Stimulated activated CD4-positive, alpha-beta T cell treated with anti-CD3 and anti-CD28 coated beads, Interleukin-4, amount 100 ng/mL, for 4 hours (primary cell): ENCODE data around the gene ELP2.
"Not testable (repeated sequence)": the region's sequence is repeated elsewhere in the genome, so short reads cannot be mapped to it uniquely, and the experiment has no call there.

ENCODE experiments used
- DNase-seq, 2 experiments: peaks; one replicate each; pipeline ENCODE4 v3.0.0-alpha.2; 2020

Gene ELP2

GRCh38 chr18:36129300-36130038, at the start of gene ELP2, which contains the start of gene SLC39A6:
Gene ELP2, plus strand, starts transcription at chr18:36129899. Its CDS starts 35 bp downstream, at chr18:36129934.
Gene SLC39A6, minus strand, starts transcription at chr18:36129340. Its CDS starts 2,333 bp downstream, at chr18:36127007.
- peak; percentile 91 to 96 for DNase-seq

- DNase-seq: not testable (repeated sequence)
These were observed 48.6 kb upstream of the ELP2 start for GRCh38 chr18:36081118-36081517.

DNA sequence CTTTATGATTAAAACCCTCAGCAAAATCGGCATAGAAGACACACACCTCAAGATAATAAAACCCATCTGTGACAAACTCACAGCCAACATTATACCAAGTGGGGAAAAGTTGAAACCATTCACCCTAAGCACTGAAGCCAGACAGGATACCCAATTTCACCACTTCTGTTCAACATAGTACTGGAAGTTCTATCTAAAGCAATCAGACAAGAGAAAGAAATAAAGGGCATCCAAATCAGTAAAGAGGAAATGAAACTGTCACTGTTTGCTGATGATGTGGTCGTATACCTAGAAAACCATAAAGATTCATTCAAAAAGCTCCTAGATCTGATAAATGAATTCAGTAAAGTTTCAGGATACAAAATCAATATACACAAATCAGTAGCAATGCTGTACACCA, 46.0 kb upstream of the ELP2 start:
- DNase-seq: no peak

GRCh38 chr18:36085195-36085594, 44.5 kb upstream of the ELP2 start:
- DNase-seq: no peak

DNA sequence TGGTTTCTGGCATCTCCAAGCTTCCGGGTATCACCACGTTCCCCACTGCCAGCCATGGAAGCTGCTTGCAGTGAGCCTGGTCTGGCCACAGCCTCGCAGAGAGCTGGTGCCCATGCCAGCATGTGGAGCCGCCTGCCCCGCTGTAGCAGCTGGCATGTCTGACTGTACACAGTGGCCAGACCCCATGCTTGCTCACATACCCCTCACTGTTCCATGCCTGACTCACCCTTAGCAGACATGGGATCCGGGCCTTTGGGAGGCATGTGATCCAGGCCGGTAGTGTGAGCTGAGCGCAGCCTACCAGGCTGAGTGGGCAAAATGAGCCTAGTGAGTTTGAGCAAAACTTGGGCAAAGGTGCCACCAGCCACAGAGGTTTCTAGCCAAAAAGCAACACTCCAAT, 43.5 kb upstream of the ELP2 start:
- no peak for DNase-seq

DNA sequence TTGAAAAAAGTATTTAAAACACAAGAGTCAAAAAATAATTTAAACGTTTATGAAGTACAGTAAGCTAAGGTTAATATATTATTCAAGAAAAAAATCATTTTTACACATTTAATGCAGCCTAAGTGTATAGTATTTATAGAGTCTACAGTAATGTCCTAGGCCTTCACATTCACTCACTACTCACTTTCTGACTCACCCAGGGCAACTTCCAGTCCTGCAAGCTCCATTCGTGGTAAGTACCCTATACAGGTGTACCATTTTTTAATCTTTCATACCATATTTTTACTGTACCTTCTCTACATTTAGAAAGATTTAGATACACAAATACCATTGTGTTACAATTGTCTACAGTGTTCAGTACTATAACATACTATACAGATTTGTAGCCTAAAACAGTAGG, 41.4 kb upstream of the ELP2 start:
- DNase-seq: no peak

DNA sequence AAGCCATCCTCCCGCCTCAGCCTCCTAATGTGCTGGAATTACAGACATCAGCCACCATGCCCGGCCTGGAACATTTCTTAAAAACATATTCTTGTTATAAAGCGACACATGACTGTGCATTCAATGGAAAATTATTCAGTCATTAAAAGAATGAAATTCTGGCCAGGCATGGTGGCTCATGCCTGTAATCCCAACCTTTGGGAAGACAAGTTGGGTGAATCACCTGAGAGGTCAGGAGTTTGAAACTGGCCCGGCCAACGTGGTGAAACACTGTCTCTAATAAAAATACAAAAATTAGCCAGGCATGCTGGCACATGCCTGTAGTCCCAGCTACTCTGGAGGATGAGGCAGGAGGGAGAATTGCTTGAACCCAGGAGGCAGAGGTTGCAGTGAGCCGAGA, 40.7 kb upstream of the ELP2 start:
- no peak for DNase-seq

DNA sequence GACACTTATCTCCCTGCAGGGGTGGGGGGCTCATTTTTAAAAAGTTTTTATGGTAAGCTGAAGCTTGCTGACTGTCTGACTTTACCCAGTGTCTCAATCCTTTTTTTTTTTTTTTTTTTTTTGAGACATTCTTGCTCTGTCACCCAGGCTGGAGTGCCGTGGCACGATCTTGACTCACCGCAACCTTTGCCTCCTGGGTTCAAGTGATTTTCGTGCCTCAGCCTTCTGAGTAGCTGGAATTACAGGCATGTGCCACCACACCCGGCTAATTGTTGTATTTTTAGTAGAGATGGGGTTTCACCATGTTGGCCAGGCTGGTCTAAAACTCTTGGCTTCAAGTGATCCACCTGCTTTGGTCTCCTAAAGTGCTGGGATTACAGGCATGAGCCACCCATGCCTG, 37.6 kb upstream of the ELP2 start:
- not testable (repeated sequence) for DNase-seq

GRCh38 chr18:36094431-36094830, 35.3 kb upstream of the ELP2 start:
- DNase-seq: no peak

DNA sequence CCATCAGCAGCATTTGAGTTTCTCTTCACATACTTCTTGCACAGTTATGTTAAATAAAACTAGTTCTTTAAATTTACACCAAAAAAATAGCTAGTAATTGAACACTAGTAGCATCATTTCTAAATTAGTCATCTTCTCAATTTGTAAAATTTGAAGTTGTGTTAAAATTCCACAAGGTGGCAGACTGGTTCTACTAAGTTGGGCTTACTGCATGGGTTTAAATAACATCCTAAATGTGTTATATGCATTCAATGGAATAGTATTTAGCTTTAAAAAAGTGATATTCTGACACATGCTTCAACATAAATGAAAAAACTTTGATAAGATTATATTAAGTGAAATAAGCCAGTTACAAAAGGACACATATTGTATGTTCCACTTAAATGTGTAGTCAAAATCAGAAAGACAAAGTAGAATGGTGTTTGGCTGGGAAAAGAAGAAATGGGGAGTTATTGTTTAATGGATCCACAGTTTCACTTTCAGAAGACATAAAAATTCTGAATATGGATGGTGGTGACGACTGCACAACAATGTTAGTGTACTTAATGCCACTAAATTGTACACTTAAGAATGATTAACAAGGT, 33.7 kb upstream of the ELP2 start:
- no peak for DNase-seq

DNA sequence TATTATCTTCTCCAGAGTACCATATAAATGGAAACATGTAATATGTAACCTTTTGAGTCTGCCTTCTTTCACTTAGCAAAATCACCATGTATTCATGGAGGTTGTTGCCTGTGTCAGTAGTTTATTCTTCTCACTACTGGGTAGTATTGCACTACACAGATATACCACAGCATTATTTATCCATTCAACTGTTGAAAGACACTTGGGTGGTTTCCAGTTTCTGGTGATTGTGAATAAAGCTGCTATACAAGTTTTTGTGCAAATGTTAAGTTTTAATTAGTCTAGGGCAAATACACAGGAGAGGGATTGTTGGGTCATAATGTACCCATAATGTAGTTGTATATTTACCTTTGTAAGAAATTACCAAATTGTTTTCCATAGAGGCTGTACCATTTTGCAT, 32.7 kb upstream of the ELP2 start:
- no peak for DNase-seq

DNA sequence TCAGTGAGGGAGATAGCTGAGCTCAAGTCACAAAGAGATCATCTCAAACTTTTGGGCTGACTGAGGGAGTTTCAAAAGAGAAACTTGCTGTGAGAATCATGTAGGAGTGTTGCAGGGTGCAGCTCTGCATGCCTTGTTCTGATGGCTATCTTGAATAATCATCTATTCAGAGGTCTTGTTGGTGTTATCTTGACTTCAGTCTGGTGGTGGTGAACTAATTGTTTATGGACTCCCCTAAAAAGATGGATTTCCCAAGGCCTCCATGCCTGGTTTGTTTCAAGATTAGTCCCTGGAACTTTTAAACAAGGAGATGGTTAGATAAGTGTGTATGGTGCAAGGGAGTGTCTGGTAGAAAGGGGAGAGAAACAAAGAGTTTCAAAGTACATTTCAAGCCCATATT, 30.4 kb upstream of the ELP2 start:
- DNase-seq: no peak

- DNase-seq: no peak
These were observed 27.8 kb upstream of the ELP2 start for GRCh38 chr18:36101943-36102342.

GRCh38 chr18:36104749-36105148, 24.9 kb upstream of the ELP2 start:
- DNase-seq: no peak

DNA sequence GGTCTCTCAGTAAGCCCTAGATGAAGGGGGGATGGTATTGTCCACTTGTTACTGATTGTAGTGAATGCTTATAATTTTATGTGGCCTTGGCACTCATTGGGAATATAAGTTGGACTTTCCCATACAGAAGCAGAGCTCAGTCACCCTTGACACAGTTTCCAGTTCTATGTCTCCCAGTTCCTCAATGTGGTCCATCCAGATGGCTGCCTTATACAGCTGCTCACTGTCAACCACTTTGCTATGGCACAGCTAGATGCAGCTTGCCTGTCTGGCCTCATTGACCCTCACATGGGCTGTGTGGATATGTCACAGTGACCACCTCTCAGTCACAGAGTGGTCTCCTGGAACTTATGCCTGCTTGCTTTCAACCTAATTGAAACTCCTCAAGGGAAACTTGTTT, 22.2 kb upstream of the ELP2 start:
- DNase-seq: no peak

DNA sequence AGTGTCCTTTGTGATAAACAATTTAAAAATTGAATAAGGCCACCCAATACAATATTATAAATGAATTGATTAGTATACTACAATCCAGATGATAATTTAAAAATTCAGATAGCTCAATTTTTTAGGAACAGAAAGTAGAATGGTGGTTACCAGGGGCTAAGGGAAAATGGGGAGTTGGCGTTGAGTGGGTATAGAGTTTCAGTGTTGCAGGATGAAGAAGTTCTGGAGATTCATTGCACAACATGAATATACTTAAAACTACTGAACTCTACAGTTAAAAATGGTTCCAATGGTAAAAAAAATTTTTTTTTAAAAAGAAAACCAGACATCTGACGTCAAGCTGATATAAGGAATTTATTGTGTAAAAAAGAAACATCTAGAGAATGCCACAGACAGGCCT, 21.5 kb upstream of the ELP2 start:
- no peak for DNase-seq

DNA sequence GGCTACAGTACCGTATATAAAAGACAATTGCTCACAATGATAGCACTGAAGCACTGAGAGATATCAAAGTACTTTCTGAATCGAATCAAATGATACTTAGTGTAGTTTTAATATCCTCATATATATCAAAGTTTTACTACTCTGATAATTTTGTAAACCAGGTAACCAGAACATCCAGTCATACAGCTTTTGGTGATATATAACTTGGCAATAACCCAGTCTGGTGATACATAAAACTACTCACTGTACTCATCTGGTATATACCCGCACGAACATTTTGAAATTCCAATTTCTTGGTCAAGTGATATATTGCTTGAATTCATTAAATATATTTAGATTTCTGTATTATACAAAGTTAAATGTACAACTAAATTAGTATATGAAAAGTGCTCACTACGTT, 21.1 kb upstream of the ELP2 start:
- no peak for DNase-seq

DNA sequence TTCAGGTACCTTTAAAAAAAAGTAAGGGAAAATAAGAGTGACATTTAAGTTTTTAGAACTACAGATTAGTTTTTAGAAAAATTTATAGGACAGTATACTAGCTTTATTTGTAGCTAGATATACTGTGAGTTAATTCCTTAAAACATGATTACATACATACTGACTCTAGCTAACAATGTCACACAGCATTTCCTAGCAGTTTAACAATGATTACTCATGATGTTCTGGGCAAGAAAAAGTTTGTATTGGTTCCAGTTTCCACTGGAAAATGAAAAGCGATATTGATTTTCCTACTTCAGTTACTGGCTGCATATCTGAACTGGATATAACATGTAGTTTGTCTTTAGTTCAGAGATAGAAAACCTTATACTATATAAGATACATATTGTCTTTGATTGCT, 20.0 kb upstream of the ELP2 start:
- DNase-seq: no peak

GRCh38 chr18:36112302-36112701, 17.4 kb upstream of the ELP2 start:
- no peak for DNase-seq

GRCh38 chr18:36114251-36114650, 15.4 kb upstream of the ELP2 start:
- DNase-seq: no peak

DNA sequence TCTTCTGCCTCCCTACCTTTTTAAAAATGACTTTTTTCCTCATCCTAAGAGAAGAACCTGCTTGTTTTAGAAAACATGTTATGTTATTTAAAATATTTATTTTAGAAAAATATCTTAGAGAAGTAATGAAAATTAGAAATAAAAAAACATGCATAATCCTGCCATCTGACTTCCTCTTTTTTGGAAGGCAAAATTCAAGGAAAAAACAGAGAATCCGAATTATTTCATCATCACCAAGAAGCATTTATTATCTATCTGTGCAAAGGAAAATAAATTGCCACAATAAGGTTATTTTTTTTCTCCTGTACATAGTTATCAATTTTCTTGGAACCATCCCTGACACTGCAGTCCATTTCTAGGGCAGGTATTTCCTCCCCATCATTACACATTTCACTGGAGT, 15.0 kb upstream of the ELP2 start:
- DNase-seq: no peak

- DNase-seq: not testable (repeated sequence)
These were observed 12.9 kb upstream of the ELP2 start for GRCh38 chr18:36116771-36117170.

DNA sequence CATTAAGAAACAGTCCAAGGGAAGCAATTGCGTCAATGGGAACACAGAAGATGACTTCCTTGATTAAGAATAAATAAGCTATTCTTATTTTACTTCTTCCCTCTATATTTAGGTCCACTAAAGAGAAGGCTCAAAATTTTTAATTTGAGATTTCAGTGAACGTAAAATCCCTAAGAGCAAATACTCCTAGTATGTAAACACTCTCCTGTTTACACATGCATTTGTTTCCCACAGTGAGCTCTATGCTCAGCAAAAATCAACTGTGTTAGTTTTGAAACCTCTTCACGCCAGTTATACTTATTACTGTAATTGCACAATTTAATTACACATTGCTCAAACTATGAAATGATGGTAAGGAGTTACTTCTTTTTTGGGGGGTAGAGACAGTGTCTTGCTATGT, 9.4 kb upstream of the ELP2 start:
- no peak for DNase-seq

GRCh38 chr18:36124841-36125240, 4.9 kb upstream of the ELP2 start:
- no peak for DNase-seq

- DNase-seq: no peak
These were observed 3.0 kb upstream of the ELP2 start for GRCh38 chr18:36126668-36127067.
